ENCODE data around the gene AIM2. TPM values are rescaled to one million over a fixed set of nuclear protein-coding genes. Genes with fewer than 3 reads are reported as not detected.

The AIM2 gene
- polyA plus RNA-seq, 2 of the 4 experiments (the other 2 are of a cell fraction): not detected

DNA sequence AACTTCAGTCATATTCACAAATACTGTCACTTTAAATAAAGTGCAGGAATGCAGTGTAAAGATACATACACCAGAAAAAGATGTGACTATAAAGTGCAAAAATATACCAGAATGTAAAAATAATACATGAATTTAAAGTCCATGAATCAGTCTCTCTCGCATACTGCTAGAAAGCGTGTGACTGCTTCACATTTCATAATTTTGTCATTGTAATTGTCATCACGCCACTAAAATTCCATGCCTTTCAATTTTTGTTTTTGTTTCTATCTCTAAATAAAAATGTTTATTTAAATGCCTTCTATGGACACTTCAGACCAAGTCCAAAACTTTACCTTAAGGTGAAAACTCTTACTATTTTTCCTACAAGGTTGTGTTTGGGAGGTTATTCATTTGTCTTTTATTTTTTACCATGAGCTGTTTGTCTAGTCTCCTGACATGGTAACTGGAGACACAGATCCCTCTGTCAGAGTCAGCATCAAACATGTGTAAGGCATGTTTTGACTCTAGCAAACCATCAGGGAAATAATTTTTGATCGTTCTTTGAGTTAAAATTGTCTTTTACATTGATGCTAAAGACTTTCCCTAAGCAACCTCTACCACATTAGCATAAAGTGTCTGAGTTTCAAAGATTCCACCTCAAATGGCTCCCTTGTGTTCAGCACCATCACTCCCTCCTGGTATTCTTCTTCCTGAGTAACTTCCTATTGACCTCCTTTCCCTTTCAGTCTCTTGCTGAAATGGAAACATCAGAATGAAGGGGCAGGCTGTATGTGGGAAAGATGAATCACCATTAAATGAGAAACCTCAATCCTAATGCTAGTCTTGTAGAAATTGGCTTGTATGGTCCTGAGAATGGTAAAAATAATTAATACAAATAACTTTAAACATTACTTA lies 14.0 kb upstream of the AIM2 start:
- H3K27ac ChIP-seq: no peak overlapping the region
- H3K4me3 ChIP-seq: no peak overlapping the region
- H3K4me2 ChIP-seq: no peak overlapping the region
- ChIA-PET CTCF (interaction anchor here (2.1 kb wide), 1 partner anchor 19 kb away, joined by 10 read pairs; no protein-coding TSS in a partner anchor), POLR2A (no interaction called here)
- H3K9me3 ChIP-seq: no peaks in the 10 kb centered on the region
- FAIRE-seq (no peak), DNase-seq (ENCODE audit: low read depth in 1 of 2, low spot score in 1 of 2) (no peak), ATAC-seq (no peak)
- H3K4me1 ChIP-seq: peaks cover 14% of the 10 kb centered on the region; the same call in 2 of the 3 replicates
- TF ChIP-seq TFCP2L1 (CRISPR knock-in tag; IDR thresholded peaks at IDR 0.05) (no peak), BCL3 (IDR thresholded peaks at IDR 0.05) (no peak), BHLHE40 (IDR thresholded peaks at IDR 0.05; ENCODE audit: low read depth, low read length) (no peak), POLR2AphosphoS2 (conservative IDR thresholded peaks at IDR 0.05; ENCODE audit: low read length) (no peak), FOSB (CRISPR knock-in tag; IDR thresholded peaks at IDR 0.05) (no peak), HDAC2 (IDR thresholded peaks at IDR 0.05) (no peak), POLR2A (IDR thresholded peaks at IDR 0.05; ENCODE audit: low read length) (no peak)
- TF ChIP-seq, protein P1, sequence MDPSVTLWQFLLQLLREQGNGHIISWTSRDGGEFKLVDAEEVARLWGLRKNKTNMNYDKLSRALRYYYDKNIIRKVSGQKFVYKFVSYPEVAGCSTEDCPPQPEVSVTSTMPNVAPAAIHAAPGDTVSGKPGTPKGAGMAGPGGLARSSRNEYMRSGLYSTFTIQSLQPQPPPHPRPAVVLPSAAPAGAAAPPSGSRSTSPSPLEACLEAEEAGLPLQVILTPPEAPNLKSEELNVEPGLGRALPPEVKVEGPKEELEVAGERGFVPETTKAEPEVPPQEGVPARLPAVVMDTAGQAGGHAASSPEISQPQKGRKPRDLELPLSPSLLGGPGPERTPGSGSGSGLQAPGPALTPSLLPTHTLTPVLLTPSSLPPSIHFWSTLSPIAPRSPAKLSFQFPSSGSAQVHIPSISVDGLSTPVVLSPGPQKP (IDR thresholded peaks at IDR 0.05; ENCODE audit: low read depth, low read length): no peak
- WGBS (ENCODE audit: missing lambda C conversion rate): 41% methylated on average over 4 of the region's 4 CpGs

DNA sequence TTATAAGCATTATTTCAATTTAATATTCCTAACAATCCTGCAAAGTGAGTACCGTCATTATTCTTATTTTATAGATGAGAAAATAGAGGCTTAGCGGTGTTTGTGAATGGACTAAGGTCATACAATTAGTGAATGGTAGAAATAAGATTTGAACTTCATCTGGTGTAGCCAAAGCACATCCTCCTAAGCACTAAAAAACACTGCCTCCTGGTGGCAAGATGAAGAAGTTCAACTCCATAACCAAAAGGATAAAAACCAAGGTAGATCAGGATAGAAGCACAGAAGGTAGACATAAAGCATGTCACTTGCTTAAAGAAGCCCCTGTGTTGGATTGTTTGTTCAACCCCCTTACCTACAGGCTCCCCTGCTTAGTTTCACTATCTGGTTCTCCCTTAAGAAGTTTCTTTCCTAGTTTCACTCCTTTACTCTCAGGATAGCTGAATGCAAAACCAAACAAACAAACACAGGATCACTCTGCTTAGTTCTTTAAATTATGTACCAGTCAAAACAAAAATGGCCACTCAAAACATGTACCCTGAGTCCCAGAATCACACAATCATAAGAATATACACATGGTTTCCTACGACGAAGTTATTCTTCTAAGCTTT lies 12.7 kb upstream of the AIM2 start:
- TF ChIP-seq HOXB5 (CRISPR knock-in tag; IDR thresholded peaks at IDR 0.05) (no peak), CBX8 (IDR thresholded peaks at IDR 0.05) (no peak), CTCF (IDR thresholded peaks at IDR 0.05) (peak; percentile 41; the same call in 2 of the 3 replicates), RAD21 (conservative IDR thresholded peaks at IDR 0.05 in 1 of 2, IDR thresholded peaks at IDR 0.05 in 1 of 2) (0 out of 5 replicates have a peak, but pooled peaks of 1 of the 2 experiments have one; percentile 10)
- FAIRE-seq (no peak), DNase-seq (ENCODE audit: low read depth in 1 of 2, low spot score in 1 of 2) (peak in 1 of 2 experiments; percentile 17), ATAC-seq (peak in 1 of 2 experiments; percentile 48; a peak in 1 of 6 replicates)
- WGBS (ENCODE audit: missing lambda C conversion rate): 83% methylated on average over 4 of the region's 4 CpGs
- ChIA-PET POLR2A (no interaction called here), CTCF (interaction anchor here (1.3 to 2.1 kb wide), 3 partner anchors 17 to 45 kb away, joined by 3 to 10 read pairs (median 3); no protein-coding TSS in a partner anchor)
- peaks cover 14% of the 10 kb centered on the region; the same call in 2 of the 3 replicates for H3K4me1 ChIP-seq
- no peak overlapping the region for H3K4me2 ChIP-seq
- H3K4me3 ChIP-seq: no peak overlapping the region
- no peaks in the 10 kb centered on the region for H3K9me3 ChIP-seq
- no peak overlapping the region for H3K27ac ChIP-seq

DNA sequence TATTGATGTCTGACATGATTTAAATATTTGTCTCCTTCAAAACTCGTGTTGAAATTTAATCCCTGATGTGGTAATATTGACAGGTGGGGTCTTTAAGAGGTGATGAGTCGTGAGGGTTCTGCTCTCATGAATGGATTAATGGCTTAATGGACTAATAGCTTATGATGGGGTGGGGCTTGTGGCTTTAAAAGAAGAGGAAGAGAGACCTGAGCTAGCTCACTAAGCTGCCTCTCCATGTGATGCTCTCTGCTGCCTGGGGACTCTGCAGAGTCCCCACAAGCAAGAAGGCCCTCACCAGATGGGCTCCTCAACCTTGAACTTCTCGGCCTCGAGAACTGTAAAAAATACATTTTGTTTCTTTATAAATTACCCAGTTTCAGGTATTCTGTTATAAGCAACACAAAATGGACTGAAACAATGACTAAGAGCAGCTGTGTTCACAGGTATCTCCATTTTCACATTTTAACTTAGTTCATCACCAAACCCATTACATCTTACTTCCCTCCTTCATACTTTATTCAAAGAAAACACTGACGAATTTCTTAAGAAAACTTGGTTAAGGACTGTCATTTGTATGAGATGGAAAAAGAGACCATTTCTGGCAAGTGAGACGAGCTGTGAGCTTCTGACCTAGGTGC lies 12.1 kb upstream of the AIM2 start:
- 0 out of 3 replicates have a peak overlapping the region, but pooled peaks have one; percentile 20 for H3K4me2 ChIP-seq
- ChIA-PET POLR2A (no interaction called here), CTCF (interaction anchor here (1.3 to 1.4 kb wide), 2 partner anchors 18 to 45 kb away, joined by 3 read pairs; no protein-coding TSS in a partner anchor)
- WGBS (ENCODE audit: missing lambda C conversion rate): 35% methylated on average over 6 of the region's 6 CpGs
- no peak for ATAC-seq
- no peak overlapping the region for H3K27ac ChIP-seq
- DNase-seq (ENCODE audit: low read depth in 1 of 2, low spot score in 1 of 2): no peak
- no peak for TF ChIP-seq CBX2 (IDR thresholded peaks at IDR 0.05; ENCODE audit: borderline replicate concordance, low read depth)
- no peak for TF ChIP-seq BHLHE40 (IDR thresholded peaks at IDR 0.05; ENCODE audit: low read depth, low read length)
- no peak for TF ChIP-seq PHF8 (IDR thresholded peaks at IDR 0.05; ENCODE audit: borderline replicate concordance, low read depth)
- TF ChIP-seq HDAC2 (IDR thresholded peaks at IDR 0.05): no peak
- no peak for TF ChIP-seq JUN (IDR thresholded peaks at IDR 0.05)
- TF ChIP-seq ZNF302 (CRISPR knock-in tag; IDR thresholded peaks at IDR 0.05): no peak
- TF ChIP-seq FOXS1 (CRISPR knock-in tag; IDR thresholded peaks at IDR 0.05): no peak
- no peak for TF ChIP-seq FOSL2 (IDR thresholded peaks at IDR 0.05)
- no peak for TF ChIP-seq FOSL2 (CRISPR knock-in tag; IDR thresholded peaks at IDR 0.05)
- no peak for TF ChIP-seq MAFK (IDR thresholded peaks at IDR 0.05; ENCODE audit: partially characterized antibody)
- TF ChIP-seq SREBF2 (IDR thresholded peaks at IDR 0.05): no peak
- TF ChIP-seq HOXB13 (CRISPR knock-in tag; IDR thresholded peaks at IDR 0.05; ENCODE audit: low read depth): no peak
- no peak for TF ChIP-seq EP300 (IDR thresholded peaks at IDR 0.05)
- no peak for TF ChIP-seq TP53 (CRISPR knock-in tag; IDR thresholded peaks at IDR 0.05)
- no peak for TF ChIP-seq ZSCAN20 (CRISPR knock-in tag; IDR thresholded peaks at IDR 0.05)
- TF ChIP-seq TFCP2L1 (CRISPR knock-in tag; IDR thresholded peaks at IDR 0.05): no peak
- TF ChIP-seq CBX8 (IDR thresholded peaks at IDR 0.05): no peak
- TF ChIP-seq ZC3H11A (IDR thresholded peaks at IDR 0.05): no peak
- TF ChIP-seq, protein P2, sequence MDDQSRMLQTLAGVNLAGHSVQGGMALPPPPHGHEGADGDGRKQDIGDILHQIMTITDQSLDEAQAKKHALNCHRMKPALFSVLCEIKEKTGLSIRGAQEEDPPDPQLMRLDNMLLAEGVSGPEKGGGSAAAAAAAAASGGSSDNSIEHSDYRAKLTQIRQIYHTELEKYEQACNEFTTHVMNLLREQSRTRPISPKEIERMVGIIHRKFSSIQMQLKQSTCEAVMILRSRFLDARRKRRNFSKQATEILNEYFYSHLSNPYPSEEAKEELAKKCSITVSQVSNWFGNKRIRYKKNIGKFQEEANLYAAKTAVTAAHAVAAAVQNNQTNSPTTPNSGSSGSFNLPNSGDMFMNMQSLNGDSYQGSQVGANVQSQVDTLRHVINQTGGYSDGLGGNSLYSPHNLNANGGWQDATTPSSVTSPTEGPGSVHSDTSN (IDR thresholded peaks at IDR 0.05): no peak
- no peak for TF ChIP-seq POLR2AphosphoS2 (conservative IDR thresholded peaks at IDR 0.05; ENCODE audit: low read length)
- H3K4me3 ChIP-seq: no peak overlapping the region
- H3K4me1 ChIP-seq: peaks cover 14% of the 10 kb centered on the region; the same call in 2 of the 3 replicates
- no peaks in the 10 kb centered on the region for H3K9me3 ChIP-seq
- FAIRE-seq: no peak

All from A549 (cell line).